HG03575 (cell line): Measurements from ENCODE around the gene BGN.

Source experiments
- ATAC-seq: cut with Tn5 transposase; IDR thresholded peaks from one replicate; pipeline ENCODE4 v1.9.1; 2021; ENCODE audit not compliant: unreplicated experiment, insufficient number of reproducible peaks, low FRiP score; ENCODE audit errors: extremely low read depth

The BGN gene

GRCh38 chrX:153519569-153520286 lies 24.9 kb downstream of the BGN start:
- no peak for ATAC-seq

- no peak for ATAC-seq
Measured at GRCh38 chrX:153520287-153520917, 25.6 kb downstream of the BGN start.

DNA sequence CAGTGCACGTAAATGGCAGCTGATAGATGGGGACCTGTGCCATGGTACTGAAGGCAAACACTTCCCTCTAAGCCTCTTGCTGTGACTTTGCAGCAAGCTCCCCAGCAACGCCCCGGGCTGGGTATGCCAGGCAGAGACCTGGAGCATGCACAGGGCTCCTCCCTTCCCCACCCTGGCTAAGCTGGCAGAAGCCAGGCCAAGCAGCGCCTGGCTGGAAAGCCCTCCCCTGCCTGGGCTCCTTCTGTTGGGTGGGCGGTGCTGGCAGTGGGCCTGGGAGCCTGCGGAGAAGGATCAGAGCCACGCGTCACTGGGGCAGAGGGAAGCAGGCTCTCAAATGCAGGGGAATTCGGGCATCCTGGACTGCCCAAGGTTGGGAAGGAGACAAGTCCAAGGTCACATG lies 26.3 kb downstream of the BGN start:
- ATAC-seq = no peak

GRCh38 chrX:153522259-153522658 lies 27.5 kb downstream of the BGN start:
- no peak for ATAC-seq

- no peak for ATAC-seq
Measured at GRCh38 chrX:153523269-153523668, 28.5 kb downstream of the BGN start.

DNA sequence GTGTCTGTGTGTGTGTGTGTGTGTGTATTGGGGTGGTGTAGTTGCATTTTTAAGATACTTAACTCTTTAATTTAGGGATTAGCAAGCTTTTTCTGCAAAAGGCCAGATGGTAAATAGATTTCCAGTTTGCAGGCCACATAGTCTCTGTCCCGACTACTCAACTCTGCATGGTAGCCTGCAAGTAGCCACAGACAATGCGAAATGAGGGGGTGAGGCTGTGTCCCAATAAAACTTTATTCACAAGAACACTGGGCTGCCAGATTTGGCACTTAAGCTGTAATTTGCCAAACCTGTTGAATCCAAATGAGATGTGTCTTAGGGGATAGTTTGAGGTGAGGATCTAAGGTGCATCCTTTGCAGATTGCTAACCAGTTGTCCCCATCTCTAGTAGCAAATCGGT lies 29.5 kb downstream of the BGN start:
- no peak for ATAC-seq

DNA sequence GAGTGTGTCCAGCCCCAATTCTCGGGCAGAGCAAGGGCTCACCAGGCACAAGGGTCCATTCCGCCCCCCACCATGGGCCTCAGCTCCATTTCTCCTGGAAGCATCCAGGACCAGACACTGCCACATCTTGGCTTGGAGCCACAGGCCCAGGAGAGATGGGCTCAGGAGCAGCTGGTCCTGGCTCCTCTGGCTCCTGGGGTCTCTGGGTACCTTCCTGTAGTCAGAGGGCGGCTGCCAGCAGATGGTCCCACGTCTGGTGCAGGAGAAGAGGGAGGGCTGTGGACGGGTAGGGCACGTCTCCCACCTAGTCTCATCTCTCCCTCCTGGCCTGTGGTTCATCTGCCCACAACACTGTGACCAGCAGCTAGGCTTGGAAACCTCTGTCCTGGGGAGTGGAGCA lies 30.7 kb downstream of the BGN start:
- ATAC-seq = no peak

- no peak for ATAC-seq
Measured at GRCh38 chrX:153526042-153526441, 31.3 kb downstream of the BGN start.

DNA sequence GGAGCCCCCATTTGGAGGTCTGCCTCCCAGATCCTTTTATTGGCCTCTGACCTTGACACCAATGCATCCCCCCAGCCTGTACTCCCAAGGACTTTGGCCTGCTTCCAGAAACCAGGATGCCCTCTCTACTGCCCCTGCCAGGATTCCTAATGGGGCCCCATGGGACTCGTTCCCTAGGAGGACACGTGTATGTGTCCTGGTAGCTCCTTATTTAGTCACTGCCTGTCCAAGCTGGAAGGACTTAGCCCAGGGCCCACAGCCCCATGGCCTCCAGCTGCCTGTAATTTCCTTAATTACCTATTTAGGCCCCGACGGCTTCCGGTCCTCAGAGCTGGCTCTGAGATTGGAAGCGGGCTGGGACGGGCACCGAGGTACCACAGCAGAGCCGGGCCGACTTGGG lies 32.0 kb downstream of the BGN start:
- ATAC-seq = no peak

DNA sequence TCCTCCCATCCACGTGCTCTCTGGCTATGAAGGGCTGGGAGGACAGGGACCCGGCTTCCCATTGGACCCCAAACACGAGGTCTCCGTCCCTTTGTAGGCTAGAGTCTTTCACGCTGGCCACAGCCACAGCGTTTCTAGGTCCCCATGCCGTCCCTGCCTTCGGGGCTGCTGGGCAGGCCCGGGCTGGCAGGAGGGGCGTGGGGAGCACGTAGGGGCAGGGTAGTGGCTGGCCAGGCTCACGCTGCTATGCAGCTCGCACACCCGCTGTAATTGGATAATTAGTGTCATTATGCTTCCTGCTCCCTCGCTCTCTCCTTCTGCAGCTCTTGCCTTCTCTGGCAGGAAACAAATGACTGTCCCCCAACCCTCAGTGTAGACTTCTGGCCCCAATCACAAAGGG lies 32.4 kb downstream of the BGN start:
- no peak for ATAC-seq

- no peak for ATAC-seq
Measured at GRCh38 chrX:153530411-153531129, 35.8 kb downstream of the BGN start.

GRCh38 chrX:153533091-153533490 lies 38.3 kb downstream of the BGN start:
- ATAC-seq = no peak

- no peak for ATAC-seq
Measured at GRCh38 chrX:153537080-153537479, 42.3 kb downstream of the BGN start.

DNA sequence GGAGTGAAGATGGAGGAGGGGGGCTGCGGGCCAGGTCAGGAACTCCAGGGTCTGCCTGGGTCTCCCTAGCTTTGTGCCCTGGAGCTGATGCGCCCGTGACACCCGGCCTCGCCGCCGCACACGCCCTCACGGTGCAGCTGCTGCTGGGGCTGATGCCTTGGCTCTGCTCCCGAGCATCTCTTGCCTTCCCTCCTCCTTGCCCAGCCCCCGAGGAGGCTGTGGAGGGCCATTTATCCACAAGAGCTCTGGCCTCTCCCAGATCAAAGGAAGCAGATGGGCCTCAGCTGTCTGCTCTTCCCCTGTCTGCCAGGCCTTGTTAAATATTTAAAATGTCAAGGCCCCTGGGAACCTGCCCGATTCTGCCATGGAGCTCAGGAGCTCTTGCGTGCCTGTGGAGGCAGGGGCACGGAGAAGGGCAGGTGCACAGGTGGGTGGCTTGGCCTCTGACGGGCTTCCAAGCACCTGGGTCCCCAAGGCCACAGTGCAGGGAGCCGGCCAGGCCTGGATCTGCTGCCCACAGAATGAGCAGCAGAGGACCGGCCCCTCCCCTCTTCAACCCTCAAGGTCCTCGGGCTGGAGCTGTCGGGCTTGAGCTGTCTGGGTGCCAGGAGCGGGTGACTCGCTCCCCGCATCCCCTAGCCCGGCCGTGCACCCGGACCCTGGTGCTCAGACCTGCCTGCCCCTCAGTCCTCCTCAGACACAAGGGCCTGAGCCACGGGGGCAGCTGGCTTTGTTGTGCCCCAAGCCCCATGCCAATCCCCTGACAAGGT lies 42.9 kb downstream of the BGN start:
- ATAC-seq = no peak

- no peak for ATAC-seq
Measured at GRCh38 chrX:153538424-153538823, 43.6 kb downstream of the BGN start.

DNA sequence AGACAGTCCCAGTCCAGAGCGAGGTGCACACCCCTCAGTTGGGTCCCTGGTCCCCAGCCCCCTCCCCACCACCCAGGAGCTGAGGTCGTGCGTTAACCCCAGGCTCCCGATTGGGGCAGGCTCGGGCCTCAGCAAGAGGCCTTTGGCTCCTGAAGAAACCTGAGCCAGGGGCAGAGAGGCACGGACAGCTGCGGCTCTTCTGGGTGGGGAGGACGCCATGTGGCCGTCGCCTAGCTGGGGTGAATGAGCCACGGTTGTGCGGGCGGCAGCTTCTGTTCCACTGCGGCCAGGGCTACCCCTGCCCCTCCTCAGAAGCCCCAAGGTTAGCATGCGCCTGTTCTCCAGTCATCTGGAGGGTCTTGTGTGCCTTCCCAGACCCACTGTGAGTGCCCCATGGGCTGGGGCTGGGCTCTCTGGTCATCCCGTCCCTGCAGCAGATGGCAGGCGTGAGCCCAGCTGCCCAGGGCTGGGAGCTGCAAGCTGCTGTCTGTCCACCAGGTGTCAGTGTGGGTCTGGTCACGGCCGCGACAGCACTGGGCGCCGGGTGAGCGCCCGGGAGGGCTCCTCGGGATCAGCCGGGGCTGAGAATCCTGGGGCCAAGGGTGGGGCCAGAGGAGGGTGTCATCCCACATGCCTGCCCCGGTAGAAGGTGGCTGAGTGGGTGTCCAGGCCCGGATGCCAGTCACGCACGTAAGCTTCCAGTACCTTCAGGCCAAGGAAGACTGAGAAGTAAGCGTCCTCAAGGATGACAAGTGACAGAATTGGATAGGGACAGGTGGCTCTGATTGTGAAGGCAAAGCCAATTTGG lies 44.6 kb downstream of the BGN start:
- ATAC-seq = no peak

- no peak for ATAC-seq
Measured at GRCh38 chrX:153539979-153540358, 45.2 kb downstream of the BGN start.

DNA sequence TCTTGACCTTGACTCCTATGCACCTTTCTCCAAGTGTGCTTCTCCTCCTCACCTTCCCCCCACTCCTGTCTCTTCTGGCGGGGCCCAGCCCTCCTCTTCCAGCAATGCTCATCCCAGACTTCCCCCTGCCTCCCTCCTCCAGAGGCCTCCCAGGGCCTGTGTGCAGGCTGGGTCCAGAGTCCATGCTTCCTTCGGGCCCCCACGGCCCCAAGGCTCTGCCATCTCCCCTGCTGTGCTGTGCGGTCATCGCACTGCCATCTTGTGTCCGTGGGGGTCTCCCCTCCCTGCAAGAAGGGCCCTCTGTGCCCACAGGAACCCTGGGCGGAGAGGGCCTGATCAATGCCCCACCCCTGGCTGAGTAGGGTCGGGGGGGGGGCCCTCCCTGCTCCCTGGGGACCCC lies 49.9 kb downstream of the BGN start:
- ATAC-seq = no peak

DNA sequence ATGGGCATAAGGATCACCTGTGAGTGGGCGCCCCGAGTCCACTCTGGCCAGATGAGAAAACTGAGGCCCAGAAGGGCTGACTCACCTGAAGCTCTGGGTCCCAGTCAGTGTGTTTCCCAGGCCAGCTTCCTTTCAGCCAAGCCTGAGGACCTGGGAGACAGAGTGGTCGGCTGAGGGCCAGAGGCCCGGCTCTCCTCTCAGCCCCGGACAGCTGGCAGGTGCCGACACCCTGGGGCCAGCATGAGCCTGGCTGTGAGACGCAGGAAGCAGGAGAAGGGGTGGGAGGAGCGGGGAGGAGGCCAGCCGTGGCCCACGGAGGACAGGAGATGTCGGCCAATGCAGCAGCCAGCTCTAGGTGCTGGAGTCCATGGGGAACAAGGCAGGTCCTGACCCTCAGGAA lies 51.6 kb downstream of the BGN start:
- no peak for ATAC-seq
